HG03442 (cell line): ENCODE data around the gene TUBGCP3.
"Not testable (repeated sequence)": the region's sequence is repeated elsewhere in the genome, so short reads cannot be mapped to it uniquely, and the experiment has no call there.

ENCODE experiments used
- ATAC-seq: cut with Tn5 transposase; IDR thresholded peaks from one replicate; pipeline ENCODE4 v1.9.1; 2021; ENCODE audit warnings: mild to moderate bottlenecking, moderate library complexity; ENCODE audit not compliant: unreplicated experiment

Gene TUBGCP3, protein sequence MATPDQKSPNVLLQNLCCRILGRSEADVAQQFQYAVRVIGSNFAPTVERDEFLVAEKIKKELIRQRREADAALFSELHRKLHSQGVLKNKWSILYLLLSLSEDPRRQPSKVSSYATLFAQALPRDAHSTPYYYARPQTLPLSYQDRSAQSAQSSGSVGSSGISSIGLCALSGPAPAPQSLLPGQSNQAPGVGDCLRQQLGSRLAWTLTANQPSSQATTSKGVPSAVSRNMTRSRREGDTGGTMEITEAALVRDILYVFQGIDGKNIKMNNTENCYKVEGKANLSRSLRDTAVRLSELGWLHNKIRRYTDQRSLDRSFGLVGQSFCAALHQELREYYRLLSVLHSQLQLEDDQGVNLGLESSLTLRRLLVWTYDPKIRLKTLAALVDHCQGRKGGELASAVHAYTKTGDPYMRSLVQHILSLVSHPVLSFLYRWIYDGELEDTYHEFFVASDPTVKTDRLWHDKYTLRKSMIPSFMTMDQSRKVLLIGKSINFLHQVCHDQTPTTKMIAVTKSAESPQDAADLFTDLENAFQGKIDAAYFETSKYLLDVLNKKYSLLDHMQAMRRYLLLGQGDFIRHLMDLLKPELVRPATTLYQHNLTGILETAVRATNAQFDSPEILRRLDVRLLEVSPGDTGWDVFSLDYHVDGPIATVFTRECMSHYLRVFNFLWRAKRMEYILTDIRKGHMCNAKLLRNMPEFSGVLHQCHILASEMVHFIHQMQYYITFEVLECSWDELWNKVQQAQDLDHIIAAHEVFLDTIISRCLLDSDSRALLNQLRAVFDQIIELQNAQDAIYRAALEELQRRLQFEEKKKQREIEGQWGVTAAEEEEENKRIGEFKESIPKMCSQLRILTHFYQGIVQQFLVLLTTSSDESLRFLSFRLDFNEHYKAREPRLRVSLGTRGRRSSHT

DNA sequence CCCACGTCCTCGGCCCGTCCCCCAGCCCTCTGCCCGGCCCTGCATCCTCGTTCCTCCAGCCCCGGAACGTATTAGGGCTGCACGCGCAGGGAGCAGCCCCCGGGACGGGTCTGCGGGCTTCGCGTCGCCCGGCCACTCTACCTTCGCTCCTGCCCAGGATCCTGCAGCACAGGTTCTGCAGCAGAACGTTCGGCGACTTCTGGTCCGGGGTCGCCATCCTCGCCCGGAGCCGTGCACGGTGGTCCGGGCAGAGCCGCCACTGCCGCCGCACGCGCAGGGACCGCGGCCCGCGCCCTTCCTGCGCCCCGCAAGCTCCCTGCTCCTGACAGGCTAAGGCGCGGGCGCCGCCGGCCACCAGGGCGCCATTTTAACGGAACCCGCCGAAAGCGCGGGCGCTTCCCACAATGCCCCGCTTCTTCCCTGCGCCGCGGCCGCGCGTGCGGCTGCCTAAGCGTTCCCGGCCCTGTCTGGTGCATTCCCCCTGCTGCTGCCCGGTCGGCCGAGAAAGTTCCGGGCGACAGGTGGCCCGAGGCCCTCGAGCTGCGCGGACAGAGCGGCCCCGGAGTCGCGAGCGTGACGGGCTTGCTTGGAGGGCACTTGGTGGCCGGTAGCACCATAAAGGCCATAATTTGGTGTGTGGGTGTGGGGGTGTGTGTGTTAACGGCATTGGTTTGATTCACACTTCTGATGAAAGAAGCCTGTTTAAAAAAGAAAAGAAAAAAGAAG lies at the start of gene TUBGCP3:
TUBGCP3 (minus strand) TSS at position 390 of the 726 bp plus-strand sequence; CDS start at position 217, 173 bp downstream.
- ATAC-seq: peak; percentile 72

DNA sequence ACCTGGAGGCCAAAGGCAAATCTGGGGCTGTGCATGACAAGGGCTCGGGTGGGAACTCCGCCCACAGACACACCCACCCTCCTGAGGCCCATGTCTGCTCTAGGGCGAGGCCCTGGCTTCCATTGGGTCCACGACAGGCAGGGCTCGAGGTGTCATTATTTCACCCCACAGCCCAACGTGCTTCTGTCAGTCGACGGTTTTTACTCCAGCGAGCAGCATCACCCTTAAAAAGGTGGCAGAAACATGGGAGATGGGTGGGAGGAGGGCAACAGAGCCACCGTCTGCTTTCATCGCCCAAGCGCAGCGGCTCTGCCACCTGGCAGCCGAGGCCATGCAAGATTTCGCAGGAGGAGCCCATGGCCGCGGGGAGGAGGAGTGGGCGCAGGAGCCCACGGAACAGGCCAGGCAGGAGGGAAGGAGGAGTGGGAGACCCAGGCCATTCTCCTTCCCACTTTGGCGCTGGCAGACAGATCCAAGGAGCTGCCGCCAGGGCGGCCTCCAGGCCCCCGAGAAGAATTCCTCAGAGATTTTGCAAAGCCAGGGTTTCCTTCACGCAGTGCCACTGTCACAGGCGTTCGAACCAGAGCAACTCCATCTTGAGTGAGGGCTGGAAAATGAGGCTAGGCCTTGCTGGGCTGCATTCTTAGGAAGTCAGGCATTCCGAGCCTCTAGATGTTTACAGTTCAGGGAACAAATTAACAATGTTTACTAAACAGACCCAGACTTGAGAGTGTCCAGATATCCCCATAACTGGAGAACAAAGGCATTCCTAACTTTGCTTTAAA lies 49.3 kb upstream of the TUBGCP3 start:
- no peak for ATAC-seq

DNA sequence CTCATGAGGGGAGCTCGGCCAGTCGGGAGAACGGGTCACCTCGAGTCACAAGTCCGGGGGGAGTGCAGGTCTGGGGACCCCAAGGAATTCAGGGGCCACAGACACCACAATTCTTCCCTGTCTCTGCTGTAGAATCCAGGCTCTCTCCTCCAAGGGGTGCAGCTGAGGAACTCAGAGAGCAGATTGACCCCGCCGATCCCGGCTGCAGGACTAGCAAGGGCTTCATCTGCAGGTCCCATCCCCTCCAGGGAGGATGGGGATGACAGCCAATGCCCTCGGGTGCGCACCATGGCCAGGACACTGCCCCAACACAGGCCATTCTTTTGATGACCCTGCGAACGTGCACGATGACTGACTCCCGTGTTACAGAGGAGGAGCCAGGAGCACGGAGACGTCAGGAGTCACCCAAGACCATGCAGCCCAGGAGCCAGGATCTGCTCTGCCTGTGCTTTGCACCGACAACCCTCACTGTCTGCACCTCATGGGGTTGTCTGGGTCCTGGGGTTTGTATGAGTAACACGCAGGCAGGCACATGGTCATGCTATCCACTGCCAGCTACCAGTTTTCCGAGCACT lies 48.5 kb upstream of the TUBGCP3 start:
- no peak for ATAC-seq

DNA sequence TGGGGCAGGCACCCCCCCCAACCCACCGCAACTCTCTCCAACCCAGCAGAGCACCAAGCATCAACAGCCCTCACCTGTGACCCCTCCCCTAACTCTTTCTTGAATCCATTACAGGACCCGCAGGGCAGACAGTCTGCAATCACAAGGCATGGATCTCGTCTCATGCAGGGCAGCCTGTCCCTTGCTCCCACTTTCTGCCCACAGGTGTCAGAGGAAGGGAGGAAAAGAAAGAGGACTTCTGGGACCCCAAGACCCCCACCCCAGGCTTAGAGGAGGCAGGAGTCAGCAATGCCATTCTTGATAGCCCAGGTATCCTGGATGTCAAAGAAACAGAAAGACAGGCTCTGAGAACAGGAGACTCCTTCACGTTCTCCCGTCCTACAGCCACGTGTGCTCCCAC lies 47.4 kb upstream of the TUBGCP3 start:
- no peak for ATAC-seq

DNA sequence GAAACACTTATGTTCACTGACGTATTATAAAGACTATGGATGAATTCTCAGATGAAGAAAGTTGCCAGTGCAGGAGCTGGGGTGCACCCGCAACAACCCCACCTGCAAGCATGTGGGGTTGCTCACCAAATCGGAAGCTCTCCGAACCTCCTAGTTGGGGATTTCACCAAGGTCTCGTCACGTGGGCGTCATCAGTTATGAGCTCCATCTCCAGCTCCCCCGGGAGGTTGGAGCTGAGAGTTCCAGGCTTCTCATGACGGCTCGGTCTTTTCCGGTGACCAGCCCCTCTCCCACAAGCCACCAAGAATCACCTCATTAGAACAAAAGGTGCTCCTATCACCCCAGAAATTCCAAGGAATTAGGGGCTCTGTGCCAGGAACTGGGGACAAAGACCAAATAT lies 46.1 kb upstream of the TUBGCP3 start:
- no peak for ATAC-seq

DNA sequence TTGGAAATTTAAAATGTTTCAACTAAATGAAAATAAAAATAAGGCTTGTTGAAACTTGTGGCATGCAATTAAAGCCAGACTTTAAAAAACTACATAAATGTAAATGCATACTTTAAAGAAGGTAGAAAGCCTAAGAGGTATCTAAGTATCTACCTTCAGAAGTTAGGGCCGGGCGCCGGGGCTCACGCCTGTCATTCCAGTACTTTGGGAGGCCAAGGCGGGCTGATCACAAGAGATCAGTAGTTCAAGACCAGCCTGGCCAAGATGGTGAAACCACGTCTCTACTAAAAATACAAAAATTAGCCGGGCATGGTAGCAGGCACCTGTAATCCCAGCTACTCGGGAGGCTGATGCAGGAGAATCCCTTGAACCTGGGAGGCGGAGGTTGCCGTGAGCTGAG lies 42.3 kb upstream of the TUBGCP3 start:
- ATAC-seq: not testable (repeated sequence)

DNA sequence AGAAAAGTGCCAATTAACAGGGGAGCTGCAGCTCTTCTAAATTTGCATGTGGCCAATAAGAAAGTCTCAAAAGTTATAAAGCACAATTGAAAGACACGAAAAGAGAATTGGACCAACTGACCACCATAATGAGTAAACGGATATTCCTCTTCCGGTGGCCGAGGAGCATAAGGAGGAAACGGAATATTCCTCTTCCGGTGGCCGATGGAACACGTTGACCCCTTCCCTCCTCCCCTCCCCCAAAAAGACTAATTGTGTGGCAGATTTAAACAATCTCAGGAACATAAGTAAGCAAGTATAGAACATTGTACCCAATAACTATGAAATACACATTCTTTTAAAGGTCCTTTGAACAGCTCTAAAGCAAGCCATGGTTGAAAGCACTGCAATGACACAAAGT lies 41.2 kb upstream of the TUBGCP3 start:
- no peak for ATAC-seq

DNA sequence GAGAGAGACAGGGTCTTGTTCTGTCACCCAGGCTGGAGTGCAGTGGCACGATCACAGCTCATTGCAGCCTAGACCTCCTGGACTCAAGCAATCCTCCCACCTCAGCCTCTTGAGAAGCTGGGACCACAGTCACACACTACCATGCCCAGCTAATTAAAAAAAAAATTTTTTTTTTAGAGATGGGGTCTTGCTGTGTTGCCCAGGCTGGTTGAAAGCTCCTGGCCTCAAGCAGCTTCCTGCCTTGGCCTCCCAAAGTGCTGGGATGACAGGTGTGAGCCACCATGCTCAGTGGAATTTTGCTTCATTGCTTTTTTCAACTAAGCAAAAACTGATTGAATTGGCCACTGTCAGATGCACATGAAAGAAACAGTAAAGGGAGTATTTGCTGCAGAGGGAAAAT lies 39.7 kb upstream of the TUBGCP3 start:
- ATAC-seq: not testable (repeated sequence)

DNA sequence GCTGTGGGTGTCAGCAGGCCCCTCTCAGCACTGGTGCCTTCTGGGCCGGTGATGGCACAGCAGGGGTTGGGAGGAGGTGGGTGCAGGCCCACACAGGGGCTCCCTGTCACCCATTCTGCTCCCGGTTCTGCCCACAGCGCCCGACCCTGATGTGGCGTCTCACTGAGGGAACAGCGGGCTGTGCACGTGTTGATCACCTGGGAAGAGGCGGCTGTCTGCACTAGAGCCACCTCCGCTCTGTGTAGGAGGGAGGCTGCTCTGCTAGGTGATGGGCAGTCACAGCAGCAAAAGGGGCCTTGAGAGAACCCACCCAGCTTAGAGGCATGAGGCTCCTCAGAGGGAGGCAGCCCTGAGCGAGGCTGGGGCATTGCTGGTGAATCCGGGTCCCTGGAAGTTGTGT lies 39.2 kb upstream of the TUBGCP3 start:
- no peak for ATAC-seq

DNA sequence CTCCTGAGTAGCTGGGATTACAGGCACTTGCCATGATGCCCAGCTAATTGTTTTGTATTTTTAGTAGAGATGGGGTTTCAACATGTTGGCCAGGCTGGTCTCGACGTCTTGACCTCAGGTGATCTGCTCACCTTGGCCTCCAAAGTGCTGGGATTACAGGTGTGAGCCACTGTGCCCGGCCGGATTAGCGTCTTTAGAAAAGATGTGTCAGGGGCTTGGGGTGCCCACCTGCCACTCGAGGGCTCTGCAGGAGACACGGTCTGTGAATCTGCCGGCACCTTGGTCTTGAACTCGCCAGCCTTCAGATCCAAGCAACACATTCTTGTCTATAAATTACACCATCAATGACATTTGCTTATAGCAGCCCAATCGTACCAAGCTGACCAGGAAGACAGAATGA lies 38.8 kb upstream of the TUBGCP3 start:
- no peak for ATAC-seq

DNA sequence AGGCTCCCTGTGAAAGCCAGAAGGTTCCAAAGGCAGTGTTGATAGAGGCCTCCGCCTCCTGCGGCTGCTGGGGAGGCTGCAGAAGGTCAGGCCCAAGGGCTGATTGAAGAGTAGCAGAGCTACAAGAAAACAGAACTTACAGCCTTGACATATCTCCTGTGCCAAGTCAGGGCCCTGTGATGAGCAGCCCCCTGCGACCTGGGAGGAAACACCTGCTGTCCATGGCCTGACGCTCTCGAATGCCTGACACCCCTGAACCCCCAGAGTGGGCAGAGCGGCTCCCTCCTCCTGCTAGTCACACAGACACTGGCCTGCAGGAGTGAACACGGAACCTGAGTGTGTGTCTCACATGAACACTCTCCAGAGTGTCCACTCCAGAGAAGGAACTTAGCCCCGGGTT lies 38.2 kb upstream of the TUBGCP3 start:
- ATAC-seq: no peak

DNA sequence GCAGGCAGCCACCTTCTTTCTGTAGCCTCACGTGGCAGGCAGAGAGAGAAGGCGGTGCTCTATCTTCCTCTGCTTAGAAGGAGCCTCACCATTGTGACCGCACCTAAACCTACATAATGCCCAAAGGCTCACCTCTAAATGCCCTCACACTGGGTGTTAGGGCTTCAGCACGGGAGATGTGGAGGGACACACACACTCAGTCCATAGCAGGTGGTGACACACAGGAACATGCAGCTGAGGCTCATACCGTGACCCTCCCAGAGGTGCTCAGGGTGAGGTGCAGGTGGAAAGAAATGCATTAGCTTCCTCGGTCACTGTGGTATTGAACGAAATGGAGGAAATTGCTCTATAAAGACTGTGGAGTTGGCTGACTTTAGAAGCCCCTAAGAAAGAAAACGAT lies 37.7 kb upstream of the TUBGCP3 start:
- ATAC-seq: no peak

DNA sequence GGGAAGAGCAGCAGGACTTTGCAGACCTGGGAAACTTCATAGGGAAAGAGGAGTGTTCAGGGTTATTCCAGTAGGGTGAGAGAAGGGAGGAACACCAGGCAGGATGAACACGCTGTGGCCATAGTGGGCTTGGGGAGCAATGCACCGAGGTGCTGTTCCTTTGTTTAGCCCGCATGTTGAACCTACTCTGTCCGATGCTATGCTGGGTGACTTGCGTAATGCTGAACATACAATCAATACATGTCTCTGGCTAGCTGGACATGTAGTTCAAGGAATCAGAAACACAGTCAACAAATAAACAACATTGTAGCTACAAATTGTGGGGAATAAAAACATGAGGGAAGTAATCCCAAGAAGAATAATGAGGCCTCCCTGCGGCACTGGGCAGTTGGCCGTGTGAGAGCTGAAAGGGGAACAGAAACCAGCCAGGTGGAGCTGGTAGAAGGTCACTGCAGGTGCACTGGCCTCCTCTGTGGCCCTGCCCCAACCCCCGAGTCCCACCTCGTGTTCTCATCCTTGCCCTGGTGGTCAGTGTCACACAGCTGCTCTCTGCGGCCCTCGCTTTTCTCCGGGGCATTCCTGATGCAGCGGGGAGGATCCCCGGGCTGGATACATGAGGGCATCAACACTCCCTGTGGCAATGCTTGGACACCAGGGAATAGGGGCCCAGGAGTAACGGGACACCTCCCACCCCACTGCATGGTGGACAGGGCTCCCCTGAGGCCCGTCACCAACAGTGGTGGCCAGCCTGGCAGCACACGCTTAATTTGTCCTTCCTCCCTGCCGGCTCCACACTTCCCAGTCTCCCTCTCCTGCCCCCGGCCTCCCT lies 36.9 kb upstream of the TUBGCP3 start:
- no peak for ATAC-seq

DNA sequence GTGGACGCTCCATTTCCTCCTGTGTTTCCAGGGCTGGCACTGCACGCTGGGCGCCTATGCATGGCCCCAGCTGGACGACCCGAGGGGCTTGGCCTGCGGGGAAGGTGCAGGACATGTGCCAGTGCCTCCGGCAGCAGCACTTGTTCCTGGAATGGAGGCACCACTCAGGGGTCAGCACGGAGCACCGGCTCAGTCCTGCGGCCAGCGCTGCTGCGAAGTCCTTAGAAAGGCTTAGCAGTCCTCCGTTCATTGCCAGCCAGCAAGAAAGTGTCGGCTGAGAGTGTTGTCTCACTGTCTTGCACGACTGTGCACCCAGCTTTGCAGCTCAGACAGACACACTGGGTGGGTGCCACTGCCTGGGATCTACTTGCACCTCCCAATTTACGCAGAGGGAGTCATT lies 36.1 kb upstream of the TUBGCP3 start:
- no peak for ATAC-seq

DNA sequence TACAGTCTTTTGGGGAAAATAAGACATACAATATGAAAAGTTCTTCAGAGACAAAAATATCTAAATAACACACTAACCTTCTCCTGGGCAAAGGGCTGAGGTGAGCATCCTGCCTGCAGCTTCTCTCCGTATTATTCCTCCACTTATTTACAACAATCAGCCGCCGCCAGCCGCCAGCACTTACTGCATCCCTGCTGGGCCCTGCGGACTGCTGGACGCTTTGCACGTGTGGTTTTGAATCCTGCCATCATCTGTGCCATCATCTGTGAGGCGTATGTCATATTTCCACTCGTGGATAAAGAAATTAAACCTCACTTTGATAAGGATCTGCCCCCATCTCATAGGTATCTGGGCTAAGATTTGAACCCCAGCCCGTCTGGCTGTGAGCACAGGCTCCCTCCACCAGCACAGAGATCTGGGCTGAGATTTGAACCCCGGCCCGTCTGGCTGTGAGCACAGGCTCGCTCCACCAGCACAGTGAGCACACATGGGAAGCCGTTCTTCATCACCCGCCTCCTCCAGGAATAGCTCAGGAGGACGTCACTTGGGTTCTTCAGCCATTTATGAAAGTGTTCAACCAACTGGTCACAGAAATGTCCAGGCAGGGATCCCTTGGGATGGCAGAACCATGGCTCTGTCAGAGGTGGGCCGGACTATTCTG lies 35.2 kb upstream of the TUBGCP3 start:
- no peak for ATAC-seq

DNA sequence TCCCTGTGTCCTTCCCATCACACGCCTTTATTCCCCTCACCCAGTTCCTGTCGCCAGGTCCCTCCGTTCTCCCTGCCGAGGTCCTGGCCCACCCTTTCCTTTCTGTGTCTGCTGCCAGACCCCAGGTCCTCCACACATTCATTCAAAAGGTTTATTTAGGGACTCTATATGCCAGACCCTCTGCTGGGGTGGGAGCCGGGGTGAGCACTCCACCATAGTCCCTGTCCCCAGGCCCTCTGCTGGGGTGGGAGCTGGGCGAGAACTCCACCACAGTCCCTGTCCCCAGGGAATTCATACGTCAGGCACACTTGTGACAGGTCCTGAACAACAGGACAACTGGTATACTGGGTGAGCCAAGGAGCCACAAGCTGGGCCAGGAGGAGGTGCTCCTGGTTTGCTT lies 34.4 kb upstream of the TUBGCP3 start:
- no peak for ATAC-seq

DNA sequence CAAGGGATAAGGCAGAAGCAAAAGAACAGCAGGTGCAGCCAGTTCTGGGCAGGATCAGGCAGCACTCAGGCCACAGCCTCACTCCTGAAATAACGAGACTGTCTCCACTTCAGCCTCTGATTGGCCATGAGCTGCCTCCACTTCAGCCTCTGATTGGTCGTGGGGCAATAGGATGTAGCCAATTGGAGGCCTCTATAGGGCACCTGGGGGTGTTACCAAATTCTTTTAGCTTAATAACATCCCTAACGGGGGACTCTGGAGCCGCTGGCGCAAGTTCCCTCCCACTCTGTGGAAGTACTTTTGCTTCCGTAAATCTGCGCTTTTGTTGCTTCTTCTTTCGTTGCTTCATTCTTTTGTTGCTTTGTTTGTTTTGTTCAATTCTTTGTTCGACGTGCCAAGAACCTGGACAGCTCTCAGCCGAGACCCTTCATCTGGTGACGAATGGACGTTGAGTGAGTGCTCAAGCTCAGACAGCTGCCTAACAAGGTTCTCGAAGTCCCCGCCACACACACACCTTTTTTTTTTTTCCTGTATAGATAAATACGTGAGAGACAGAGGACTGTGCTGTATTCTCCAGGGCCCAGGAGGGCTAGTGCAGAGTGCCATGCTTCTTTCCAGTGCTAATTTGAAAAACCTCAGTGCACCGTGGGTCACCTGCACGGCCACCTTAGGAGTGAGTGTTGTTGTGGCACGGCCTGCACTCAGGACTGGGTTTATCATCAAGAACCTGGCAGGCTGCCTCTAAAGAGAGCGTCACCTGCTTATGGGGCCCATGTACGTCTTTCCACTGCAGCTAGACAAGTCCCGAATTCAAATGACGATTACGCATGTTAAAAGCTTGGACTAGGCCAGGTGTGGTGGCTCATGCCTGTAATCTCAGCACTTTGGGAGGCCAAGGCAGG lies 32.0 kb upstream of the TUBGCP3 start:
- no peak for ATAC-seq

DNA sequence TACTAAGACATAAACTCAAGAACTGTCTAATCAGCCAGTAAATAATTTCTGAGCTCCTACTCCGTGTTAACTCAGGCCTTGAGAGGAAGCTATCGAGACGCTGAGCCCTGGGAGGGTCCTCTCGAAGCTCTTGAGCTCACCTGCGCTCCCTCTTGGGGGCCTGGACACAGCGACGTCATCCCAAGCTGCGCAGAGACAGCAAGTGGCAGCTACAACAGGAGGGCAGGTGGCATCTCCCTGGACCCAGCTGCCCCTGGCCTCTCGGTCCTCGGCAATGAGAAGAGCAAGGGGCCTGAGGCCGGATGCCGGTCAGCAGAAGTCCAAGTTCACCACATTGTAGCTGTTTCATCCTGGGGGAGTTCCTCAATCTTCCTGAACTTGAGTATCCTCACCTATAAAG lies 30.5 kb upstream of the TUBGCP3 start:
- no peak for ATAC-seq
